Bronchial epithelial cell (primary cell): ENCODE data around the gene MAG. TPM values are rescaled to one million over a fixed set of nuclear protein-coding genes. Genes with fewer than 3 reads are reported as not detected.

Experiments used
- DNase-seq: peaks from one replicate; pipeline ENCODE4 v3.0.0-alpha.2; 2010; ENCODE audit warnings: low read depth
- FAIRE-seq: peaks from 2 replicates; lab custom pipeline; 2011; peaks lifted over from hg19 to GRCh38; lab: Jason Lieb, UNC
- H3K27me3 ChIP-seq: 2 replicates; pipeline ENCODE4 v1.5.1; 2011; ENCODE audit warnings: low read length; ENCODE audit not compliant: control insufficient read depth, insufficient read depth
- H3K36me3 ChIP-seq: 2 replicates; pipeline ENCODE4 v1.5.1; 2011; ENCODE audit warnings: low read length; ENCODE audit not compliant: control insufficient read depth, insufficient read depth
- H3K4me3 ChIP-seq: 2 replicates; pipeline ENCODE4 v1.5.1; 2011; ENCODE audit warnings: mild to moderate bottlenecking, low read depth, low read length, control low read depth
- total RNA-seq: library from RNA; depleted of rRNA; stranded (reverse); fragments of >200 nt; gene quantifications from 2 replicates; pipeline ENCODE4 v1.2.1, GENCODE V29; 2014
- TF ChIP-seq, protein P1 (sequence below): IDR thresholded peaks from 2 replicates; pipeline ENCODE4 v1.5.1; 2011; ENCODE audit warnings: mild to moderate bottlenecking, moderate library complexity, low read length, control low read depth, inconsistent platforms; ENCODE audit not compliant: insufficient read depth, severe bottlenecking

Gene MAG
- total RNA-seq, 1 donor from 2014 or later: not detected

GRCh38 chr19:35299523-35300338 lies 7.8 kb downstream of the MAG start:
- H3K27me3 ChIP-seq: no peaks in the 10 kb centered on the region
- H3K4me3 ChIP-seq: no peak overlapping the region
- DNase-seq (no peak), FAIRE-seq (no peak)
- H3K36me3 ChIP-seq: no peaks in the 10 kb centered on the region
- TF ChIP-seq, protein P1, sequence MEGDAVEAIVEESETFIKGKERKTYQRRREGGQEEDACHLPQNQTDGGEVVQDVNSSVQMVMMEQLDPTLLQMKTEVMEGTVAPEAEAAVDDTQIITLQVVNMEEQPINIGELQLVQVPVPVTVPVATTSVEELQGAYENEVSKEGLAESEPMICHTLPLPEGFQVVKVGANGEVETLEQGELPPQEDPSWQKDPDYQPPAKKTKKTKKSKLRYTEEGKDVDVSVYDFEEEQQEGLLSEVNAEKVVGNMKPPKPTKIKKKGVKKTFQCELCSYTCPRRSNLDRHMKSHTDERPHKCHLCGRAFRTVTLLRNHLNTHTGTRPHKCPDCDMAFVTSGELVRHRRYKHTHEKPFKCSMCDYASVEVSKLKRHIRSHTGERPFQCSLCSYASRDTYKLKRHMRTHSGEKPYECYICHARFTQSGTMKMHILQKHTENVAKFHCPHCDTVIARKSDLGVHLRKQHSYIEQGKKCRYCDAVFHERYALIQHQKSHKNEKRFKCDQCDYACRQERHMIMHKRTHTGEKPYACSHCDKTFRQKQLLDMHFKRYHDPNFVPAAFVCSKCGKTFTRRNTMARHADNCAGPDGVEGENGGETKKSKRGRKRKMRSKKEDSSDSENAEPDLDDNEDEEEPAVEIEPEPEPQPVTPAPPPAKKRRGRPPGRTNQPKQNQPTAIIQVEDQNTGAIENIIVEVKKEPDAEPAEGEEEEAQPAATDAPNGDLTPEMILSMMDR: no peak

GRCh38 chr19:35300339-35300649 lies 8.3 kb downstream of the MAG start:
- Histone ChIP-seq H3K27me3 (no peaks in the 10 kb centered on the region), H3K36me3 (no peaks in the 10 kb centered on the region), H3K4me3 (no peak overlapping the region)
- FAIRE-seq: no peak
- TF ChIP-seq, protein P1: no peak
- DNase-seq: no peak

DNA sequence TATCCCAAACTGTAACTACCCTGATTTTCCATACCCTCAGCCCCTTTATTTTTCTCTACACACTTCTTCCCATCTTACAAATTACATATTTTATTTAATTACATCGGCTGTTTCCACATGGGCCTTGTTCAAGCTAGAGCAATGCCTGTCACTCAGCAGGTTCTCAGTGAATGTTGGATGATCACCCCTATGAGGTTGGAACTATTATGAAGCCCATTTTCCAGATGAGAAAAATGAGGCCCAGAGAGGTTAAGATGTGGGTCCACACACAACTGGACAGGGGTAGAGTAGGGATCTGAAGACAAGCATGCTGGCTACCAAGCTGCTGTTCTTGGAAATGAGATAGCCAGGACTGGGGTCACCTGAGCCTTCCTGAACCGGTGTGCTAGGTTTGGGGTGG lies 10.0 kb downstream of the MAG start:
- no peak for DNase-seq
- H3K4me3 ChIP-seq: no peak overlapping the region
- TF ChIP-seq, protein P1: no peak
- no peaks in the 10 kb centered on the region for H3K36me3 ChIP-seq
- H3K27me3 ChIP-seq: no peaks in the 10 kb centered on the region
- no peak for FAIRE-seq

- no peak overlapping the region for H3K4me3 ChIP-seq
- no peak for FAIRE-seq
- H3K27me3 ChIP-seq: no peaks in the 10 kb centered on the region
- no peak for DNase-seq
- no peaks in the 10 kb centered on the region for H3K36me3 ChIP-seq
- TF ChIP-seq, protein P1: no peak
Measured at GRCh38 chr19:35302446-35302845, 10.5 kb downstream of the MAG start.

- TF ChIP-seq, protein P1: no peak
- DNase-seq (no peak), FAIRE-seq (peak; percentile 7)
- Histone ChIP-seq H3K4me3 (no peak overlapping the region), H3K27me3 (no peaks in the 10 kb centered on the region), H3K36me3 (no peaks in the 10 kb centered on the region)
Measured at GRCh38 chr19:35303357-35303915, 11.5 kb downstream of the MAG start.
